Neuronal stem cell (in vitro differentiated cells): ENCODE results near the gene OR9Q2.
"Not testable (repeated sequence)": the region's sequence is repeated elsewhere in the genome, so short reads cannot be mapped to it uniquely, and the experiment has no call there.

Source experiments
- DNase-seq: peaks from one replicate; pipeline ENCODE4 v3.0.0-alpha.2; 2013; ENCODE audit warnings: low spot score
- H2AFZ ChIP-seq: one replicate; pipeline ENCODE4 v1.6.1; 2013; ENCODE audit warnings: mild to moderate bottlenecking, low read length, inconsistent platforms
- H2AK5ac ChIP-seq: 2 replicates; pipeline ENCODE4 v1.6.1; 2013; ENCODE audit warnings: low read depth, mild to moderate bottlenecking, inconsistent platforms, low read length, moderate library complexity, mixed read lengths
- H2BK120ac ChIP-seq: 2 replicates; pipeline ENCODE4 v1.6.1; 2013; ENCODE audit warnings: low read depth, mild to moderate bottlenecking, inconsistent platforms, low read length, moderate library complexity, mixed read lengths
- H2BK12ac ChIP-seq: one replicate; pipeline ENCODE4 v1.6.1; 2013; ENCODE audit warnings: low read length, inconsistent platforms
- H2BK15ac ChIP-seq: 2 replicates; pipeline ENCODE4 v1.6.1; 2013; ENCODE audit warnings: mild to moderate bottlenecking, low read length, inconsistent platforms, mixed read lengths
- H2BK5ac ChIP-seq: one replicate; pipeline ENCODE4 v1.6.1; 2013; ENCODE audit warnings: inconsistent platforms, mild to moderate bottlenecking, low read length, moderate library complexity
- H3K14ac ChIP-seq: one replicate; pipeline ENCODE4 v1.6.1; 2013; ENCODE audit warnings: low read length, inconsistent platforms
- H3K18ac ChIP-seq: 2 replicates; pipeline ENCODE4 v1.6.1; 2013; ENCODE audit warnings: low read length, inconsistent platforms
- H3K23ac ChIP-seq: 2 replicates; pipeline ENCODE4 v1.6.1; 2013; ENCODE audit warnings: low read depth, mild to moderate bottlenecking, mixed read lengths, low read length, inconsistent platforms; ENCODE audit not compliant: poor library complexity
- H3K27ac ChIP-seq: replicated peaks from 3 replicates; pipeline ENCODE4 v1.5.1; 2013; ENCODE audit warnings: low read length, inconsistent platforms
- H3K27me3 ChIP-seq, 3 experiments: 2 replicates each; pipeline ENCODE4 v1.6.1; 2013; ENCODE audit warnings: low read length in 3 of 3, mild to moderate bottlenecking in 2 of 3, inconsistent platforms in 1 of 3, low read depth in 1 of 3, mixed read lengths in 1 of 3, moderate library complexity in 1 of 3; ENCODE audit not compliant: control insufficient read depth in 3 of 3, insufficient read depth in 3 of 3
- H3K36me3 ChIP-seq, 2 donors: replicated peaks in 1 of 2; 2 replicates each; pipeline ENCODE4 v1.6.1; 2013; ENCODE audit warnings: low read length in 2 of 2; ENCODE audit not compliant: control insufficient read depth in 2 of 2, insufficient read depth in 2 of 2
- H3K4ac ChIP-seq: 2 replicates; pipeline ENCODE4 v1.6.1; 2013; ENCODE audit warnings: inconsistent platforms, mild to moderate bottlenecking, low read length, moderate library complexity
- H3K4me1 ChIP-seq, 2 donors: 1 replicate in 1 of 2; 2 replicates in 1 of 2; pipeline ENCODE4 v1.6.1; 2013; ENCODE audit warnings: low read length in 2 of 2, low read depth in 1 of 2; ENCODE audit not compliant: control insufficient read depth in 2 of 2, insufficient read depth in 1 of 2
- H3K4me2 ChIP-seq: one replicate; pipeline ENCODE4 v1.6.1; 2013; ENCODE audit warnings: mild to moderate bottlenecking, low read length, inconsistent platforms; ENCODE audit not compliant: insufficient read depth, poor library complexity, severe bottlenecking
- H3K4me3 ChIP-seq, 2 donors: 2 replicates each; pipeline ENCODE4 v1.5.1; 2013; ENCODE audit warnings: low read length in 2 of 2, mild to moderate bottlenecking in 2 of 2, inconsistent platforms in 1 of 2, moderate library complexity in 1 of 2
- H3K79me1 ChIP-seq: one replicate; pipeline ENCODE4 v1.6.1; 2013; ENCODE audit warnings: low read depth, mild to moderate bottlenecking, inconsistent platforms, low read length, moderate library complexity
- H3K9ac ChIP-seq: one replicate; pipeline ENCODE4 v1.6.1; 2013; ENCODE audit warnings: mild to moderate bottlenecking, low read depth, low read length, inconsistent platforms; ENCODE audit not compliant: poor library complexity
- H3K9me3 ChIP-seq, 2 donors: replicated peaks in 1 of 2; 2 replicates each; pipeline versions ENCODE3 to v1.6.1; 2013; ENCODE audit warnings: low read length in 2 of 2, mild to moderate bottlenecking in 2 of 2, inconsistent platforms in 1 of 2, low read depth in 1 of 2, mixed read lengths in 1 of 2, moderate library complexity in 1 of 2; ENCODE audit not compliant: control insufficient read depth in 2 of 2, insufficient read depth in 1 of 2
- H4K8ac ChIP-seq: one replicate; pipeline ENCODE4 v1.6.1; 2013; ENCODE audit warnings: low read depth, mild to moderate bottlenecking, inconsistent platforms, low read length, moderate library complexity
- H4K91ac ChIP-seq: one replicate; pipeline ENCODE4 v1.6.1; 2013; ENCODE audit warnings: low read length, low read depth, mild to moderate bottlenecking, inconsistent platforms; ENCODE audit not compliant: poor library complexity
- WGBS, 2 donors: extraction: QIAGEN DNeasy Blood & Tissue Kit; methylation state at CpG; one replicate each; pipeline ENCODE4 v1.1.7; 2013; ENCODE audit warnings: missing lambda C conversion rate in 2 of 2, mixed read lengths in 1 of 2; ENCODE audit not compliant: insufficient read length in 2 of 2, insufficient replicate concordance in 1 of 2; ENCODE audit errors: extremely low coverage in 2 of 2; 5-methylcytosine and 5-hydroxymethylcytosine counted together

The OR9Q2 gene

DNA sequence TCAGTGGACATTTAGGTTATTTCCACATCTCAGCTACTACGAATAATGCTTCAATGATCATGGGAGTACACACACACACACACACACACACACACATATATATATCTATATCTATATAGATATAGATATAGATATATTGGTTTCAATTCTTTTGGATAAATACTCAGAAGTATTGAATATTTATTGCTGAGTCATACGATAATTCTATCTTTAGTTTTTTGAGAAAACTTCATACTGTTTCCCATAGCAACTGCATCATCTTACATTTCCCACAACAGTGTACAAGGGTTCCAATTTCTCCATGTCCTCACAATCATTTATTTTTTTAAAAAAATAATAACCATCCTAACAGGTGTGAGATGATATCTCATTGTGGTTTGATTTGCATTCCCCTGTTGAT is 7.1 kb downstream of the OR9Q2 start:
- WGBS, 2 donors: no CpG with 5 or more reads among the region's 2 CpGs

DNA sequence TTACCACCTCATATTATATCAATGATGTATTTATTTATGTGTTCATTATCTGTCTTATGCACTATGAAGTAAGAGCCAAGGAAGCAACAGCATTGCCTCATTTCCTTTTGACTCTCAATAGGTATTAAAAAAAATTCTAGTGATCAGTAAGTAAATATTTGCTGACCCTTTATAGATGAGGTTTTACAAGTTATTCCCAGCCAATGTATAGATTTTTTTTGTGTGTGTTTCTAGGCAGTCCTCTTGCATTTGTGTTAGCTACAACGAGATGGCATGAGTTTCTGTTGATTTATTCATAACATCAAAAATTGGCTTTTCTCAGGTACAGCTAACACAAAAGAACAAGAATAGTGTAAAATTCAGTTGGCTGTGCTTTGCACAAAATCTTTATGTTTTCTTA is 10.4 kb downstream of the OR9Q2 start:
- DNase-seq: no peak
- no peaks in the 10 kb centered on the region for H3K27me3 ChIP-seq

More for the DNA sequence above, 7.1 kb downstream of the OR9Q2 start:
- H3K4ac ChIP-seq: no peak overlapping the region
- no peak overlapping the region for H2BK120ac ChIP-seq
- H3K4me3 ChIP-seq: no peak overlapping the region
- H3K4me1 ChIP-seq: no peaks in the 10 kb centered on the region
- no peak overlapping the region for H4K91ac ChIP-seq
- H3K79me1 ChIP-seq: no peaks in the 10 kb centered on the region
- no peak overlapping the region for H2BK15ac ChIP-seq
- no peak for DNase-seq
- H4K8ac ChIP-seq: no peak overlapping the region
- H3K36me3 ChIP-seq: no peaks in the 10 kb centered on the region
- no peaks in the 10 kb centered on the region for H3K27me3 ChIP-seq
- no peak overlapping the region for H3K9ac ChIP-seq
- no peaks in the 10 kb centered on the region for H3K9me3 ChIP-seq
- H3K14ac ChIP-seq: no peak overlapping the region
- no peak overlapping the region for H2BK5ac ChIP-seq
- no peak overlapping the region for H3K23ac ChIP-seq
- no peak overlapping the region for H2AFZ ChIP-seq
- H3K18ac ChIP-seq: no peak overlapping the region
- no peak overlapping the region for H2BK12ac ChIP-seq
- no peak overlapping the region for H3K4me2 ChIP-seq
- no peak overlapping the region for H2AK5ac ChIP-seq
- no peak overlapping the region for H3K27ac ChIP-seq

DNA sequence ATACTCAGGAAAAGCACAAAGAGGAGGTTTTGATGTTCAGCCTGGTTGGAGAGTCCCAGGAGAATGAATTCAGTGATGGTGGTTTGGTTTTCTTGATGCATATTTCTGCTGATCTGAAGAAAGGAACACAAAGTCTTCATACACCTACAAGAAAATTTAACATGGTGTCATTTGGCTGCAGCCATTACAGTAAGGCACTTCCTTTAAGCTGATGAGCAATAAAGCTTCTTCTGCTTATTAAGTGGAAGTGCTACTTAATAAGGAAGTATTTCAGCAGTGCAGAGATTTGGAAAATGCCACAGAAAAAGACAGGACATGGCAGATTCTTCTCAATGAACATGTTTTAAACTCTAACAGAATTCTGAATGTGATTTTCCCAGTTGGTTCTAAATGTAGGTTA is 15.2 kb downstream of the OR9Q2 start, which contains the start of gene OR1S2:
TSS of gene OR1S2 (minus strand) at position 101 of the 400 bp plus-strand sequence. CDS start at position 101, 0 bp downstream.
- no peak within 1 kb of the TSS for H3K4ac ChIP-seq

More for the DNA sequence above, 10.4 kb downstream of the OR9Q2 start:
- Histone ChIP-seq H3K4me3 (no peak overlapping the region), H3K4me2 (no peak overlapping the region), H3K9ac (no peak overlapping the region), H2AFZ (no peak overlapping the region), H2AK5ac (no peak overlapping the region), H2BK15ac (no peak overlapping the region), H3K36me3 (no peaks in the 10 kb centered on the region), H3K27ac (no peak overlapping the region), H2BK12ac (no peak overlapping the region), H3K4ac (no peak overlapping the region), H3K14ac (no peak overlapping the region), H3K4me1 (no peaks in the 10 kb centered on the region), H2BK5ac (no peak overlapping the region), H4K8ac (no peak overlapping the region), H3K18ac (no peak overlapping the region), H3K23ac (no peak overlapping the region), H2BK120ac (no peak overlapping the region), H3K9me3 (no peaks in the 10 kb centered on the region), H4K91ac (no peak overlapping the region), H3K79me1 (no peaks in the 10 kb centered on the region)
- no CpG with 5 or more reads among the region's 1 CpG for WGBS, 2 donors

DNA sequence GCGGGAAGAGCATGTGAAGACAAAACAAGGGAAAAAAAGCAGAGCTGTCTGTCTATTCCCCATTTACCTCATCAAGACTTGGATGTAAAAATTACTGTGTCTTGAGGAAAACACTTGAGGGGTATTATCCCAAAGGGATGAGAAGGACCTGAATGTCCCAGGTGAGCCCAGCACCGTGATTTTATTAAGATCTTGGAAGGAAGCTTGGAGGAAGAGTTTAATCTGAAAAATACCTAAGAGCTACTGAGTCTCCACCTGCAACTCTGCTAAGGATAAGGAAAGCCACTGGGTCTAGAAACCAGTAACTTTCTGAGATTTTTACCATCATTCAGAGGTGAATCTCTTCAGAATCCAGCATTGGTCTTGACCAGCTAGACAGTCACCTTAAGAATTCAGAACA is 23.6 kb downstream of the OR9Q2 start, which contains the start of gene OR1S1:
TSS of gene OR1S1 (plus strand) at position 301 of the 400 bp plus-strand sequence.
- not testable (repeated sequence) for H2AK5ac ChIP-seq, H3K9ac ChIP-seq, H3K4me3 ChIP-seq, H3K4me1 ChIP-seq, H2BK15ac ChIP-seq, H3K9me3 ChIP-seq, H4K8ac ChIP-seq, H3K36me3 ChIP-seq, H3K27me3 ChIP-seq, DNase-seq, H2BK120ac ChIP-seq, H3K79me1 ChIP-seq, H3K18ac ChIP-seq, H3K4me2 ChIP-seq, H4K91ac ChIP-seq, H2BK5ac ChIP-seq, H2AFZ ChIP-seq, H3K14ac ChIP-seq, H3K23ac ChIP-seq, H2BK12ac ChIP-seq, H3K27ac ChIP-seq, H3K4ac ChIP-seq
- WGBS, 2 donors: no CpG with 5 or more reads among the region's 2 CpGs

More for the DNA sequence above, 15.2 kb downstream of the OR9Q2 start, which contains the start of gene OR1S2:
- Histone ChIP-seq H3K27me3 (no peaks in the 10 kb centered on the region), H3K14ac (no peak within 1 kb of the TSS), H2AK5ac (no peak within 1 kb of the TSS), H3K27ac (no peak within 1 kb of the TSS), H4K91ac (no peak within 1 kb of the TSS), H4K8ac (no peak within 1 kb of the TSS), H3K79me1 (no peaks in the 10 kb centered on the region), H3K4me2 (no peak within 1 kb of the TSS), H2BK12ac (no peak within 1 kb of the TSS), H3K4me3 (no peak within 1 kb of the TSS), H3K23ac (no peak within 1 kb of the TSS), H2BK15ac (no peak within 1 kb of the TSS), H3K4me1 (no peaks in the 10 kb centered on the region), H3K18ac (no peak within 1 kb of the TSS), H3K9me3 (no peaks in the 10 kb centered on the region), H3K9ac (no peak within 1 kb of the TSS), H2BK120ac (no peak within 1 kb of the TSS), H2BK5ac (no peak within 1 kb of the TSS), H3K36me3 (no peaks in the 10 kb centered on the region), H2AFZ (no peak within 1 kb of the TSS)
- no peak for DNase-seq
